ENCODE data around the gene PLEKHG3.

PLEKHG3 gene

GRCh38 chr14:64728856-64729255 lies 24.6 kb downstream of the PLEKHG3 start:
- DNase-seq: no peak

GRCh38 chr14:64729386-64730060 lies 25.3 kb downstream of the PLEKHG3 start:
- no peak for DNase-seq

GRCh38 chr14:64730061-64730440 lies 25.8 kb downstream of the PLEKHG3 start:
- DNase-seq: no peak

- DNase-seq: no peak
Measured at GRCh38 chr14:64730681-64731080, 26.5 kb downstream of the PLEKHG3 start.

GRCh38 chr14:64731141-64731581 lies 26.9 kb downstream of the PLEKHG3 start:
- no peak for DNase-seq

GRCh38 chr14:64732066-64732465 lies 27.8 kb downstream of the PLEKHG3 start:
- DNase-seq: no peak

- no peak for DNase-seq
Measured at GRCh38 chr14:64732536-64733120, 28.4 kb downstream of the PLEKHG3 start.

- no peak for DNase-seq
Measured at GRCh38 chr14:64733321-64733720, 29.1 kb downstream of the PLEKHG3 start.

GRCh38 chr14:64733899-64734298 lies 29.7 kb downstream of the PLEKHG3 start:
- no peak for DNase-seq

GRCh38 chr14:64734990-64735389 lies 30.8 kb downstream of the PLEKHG3 start:
- no peak for DNase-seq

- DNase-seq: no peak
Measured at GRCh38 chr14:64736271-64737169, 32.3 kb downstream of the PLEKHG3 start.

- no peak for DNase-seq
Measured at GRCh38 chr14:64737391-64738280, 33.4 kb downstream of the PLEKHG3 start.

- DNase-seq: no peak
Measured at GRCh38 chr14:64738281-64738804, 34.1 kb downstream of the PLEKHG3 start.

GRCh38 chr14:64741200-64741599 lies 37.0 kb downstream of the PLEKHG3 start:
- DNase-seq: no peak

- DNase-seq: no peak
Measured at GRCh38 chr14:64741961-64742360, 37.7 kb downstream of the PLEKHG3 start.

- DNase-seq: no peak
Measured at GRCh38 chr14:64743061-64743460, 38.8 kb downstream of the PLEKHG3 start.

- DNase-seq: no peak
Measured at GRCh38 chr14:64745511-64746091, 41.4 kb downstream of the PLEKHG3 start.

- no peak for DNase-seq
Measured at GRCh38 chr14:64746298-64747250, 42.4 kb downstream of the PLEKHG3 start.

GRCh38 chr14:64747327-64747726 lies 43.1 kb downstream of the PLEKHG3 start:
- DNase-seq: no peak

GRCh38 chr14:64748521-64748920 lies 44.3 kb downstream of the PLEKHG3 start:
- DNase-seq: no peak

Data from activated T-cell treated with anti-CD3 and anti-CD28 coated beads, Interleukin-2, amount 50 U/mL, for 1 hour (primary cell).